NCI-H128 (cell line): ENCODE data around the gene RALGAPA1.
"Not testable (repeated sequence)": the region's sequence is repeated elsewhere in the genome, so short reads cannot be mapped to it uniquely, and the experiment has no call there.

Experiments
- DNase-seq: peaks from one replicate; lab custom pipeline; 2025; ENCODE audit not compliant: unreplicated experiment; lab: John Stamatoyannopoulos, UW

RALGAPA1 gene

DNA sequence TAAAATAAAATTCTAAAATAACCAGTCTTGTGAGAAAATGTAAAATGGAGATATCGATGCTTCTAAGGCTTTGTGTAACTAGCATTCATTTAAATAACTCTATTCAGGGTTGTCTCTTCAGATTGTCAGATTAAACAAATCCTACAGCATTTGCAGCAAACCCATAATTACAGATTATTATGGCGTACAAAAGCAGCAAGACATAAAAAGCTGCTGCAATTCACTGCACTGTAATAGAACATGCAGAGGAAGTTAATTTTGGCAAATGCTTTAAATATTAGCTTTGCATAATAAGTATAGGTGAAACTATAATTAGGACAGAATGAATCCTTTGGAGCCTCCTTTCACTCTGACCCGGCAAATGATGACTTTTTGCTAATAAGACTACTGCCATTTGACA, 176.8 kb downstream of the RALGAPA1 start:
- no peak for DNase-seq

DNA sequence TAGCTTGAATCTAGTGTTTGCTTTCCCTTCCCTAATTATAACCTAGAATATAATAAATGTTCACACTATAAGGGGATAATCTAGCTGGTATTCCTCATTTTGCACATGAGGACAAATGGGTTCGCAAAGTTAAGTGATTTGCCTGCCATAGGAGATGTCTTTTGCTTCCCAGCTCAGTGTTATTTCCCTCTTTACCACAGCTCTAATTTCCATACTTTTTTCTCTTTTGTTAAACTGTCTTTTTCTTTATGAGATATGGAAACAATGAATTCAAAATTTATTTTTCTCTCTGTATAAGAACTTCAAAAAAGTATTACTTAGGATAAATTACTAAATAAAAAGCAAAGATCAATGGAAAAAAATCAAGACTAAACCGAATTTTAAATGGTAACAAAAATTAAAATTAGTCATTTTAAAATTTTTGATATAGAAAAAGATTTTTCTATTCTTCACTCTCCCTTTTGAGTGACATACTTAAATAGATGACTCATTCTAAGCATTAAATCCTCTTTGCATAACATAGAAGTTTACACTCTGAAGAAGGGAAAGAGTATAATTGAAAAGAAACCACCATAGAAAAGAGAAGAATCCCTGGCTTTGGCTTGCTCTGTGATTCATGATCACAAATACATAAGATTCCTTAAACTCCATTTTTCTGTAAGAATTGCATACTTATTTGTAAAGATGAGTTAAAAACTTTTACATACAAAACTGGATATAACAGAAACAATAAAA, 177.9 kb downstream of the RALGAPA1 start:
- no peak for DNase-seq

DNA sequence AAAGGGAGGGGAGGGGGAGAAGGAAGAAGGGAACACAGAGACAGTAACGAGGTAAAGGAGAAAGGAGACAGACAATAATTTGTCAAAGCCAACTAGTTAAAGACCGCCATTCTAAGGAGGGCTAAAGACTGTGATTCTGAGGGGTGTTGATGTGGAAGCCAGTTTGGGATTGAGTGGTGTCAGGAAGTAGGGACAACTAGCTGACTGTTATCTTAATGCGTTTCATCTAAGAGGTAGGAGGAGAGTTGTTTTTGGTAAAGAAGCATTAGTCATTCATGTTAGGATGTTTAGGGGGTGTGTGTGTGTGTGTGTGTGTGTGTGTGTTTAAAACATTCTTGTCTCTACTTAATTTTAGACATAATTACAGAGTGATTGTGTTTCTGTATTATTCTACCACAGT, 180.1 kb downstream of the RALGAPA1 start:
- no peak for DNase-seq

DNA sequence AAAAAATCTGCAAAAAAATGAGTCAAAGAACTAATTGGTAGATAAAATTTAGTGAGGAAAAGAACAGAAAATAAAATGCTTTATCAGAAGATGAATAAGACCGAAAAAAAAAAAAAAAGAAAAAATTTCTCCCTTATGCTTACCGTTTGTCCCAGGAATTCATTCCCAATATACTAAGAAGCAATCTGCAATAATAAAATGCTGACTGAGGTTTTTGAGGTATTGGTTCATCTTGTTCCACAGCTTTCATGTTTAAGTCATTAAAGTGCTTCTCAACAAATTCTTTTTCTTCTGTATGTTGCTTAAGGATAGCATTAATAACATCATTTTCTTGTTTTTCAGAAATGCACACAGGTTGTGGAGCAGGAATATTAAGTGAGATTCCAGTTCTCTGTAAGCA, 182.1 kb downstream of the RALGAPA1 start:
- not testable (repeated sequence) for DNase-seq

DNA sequence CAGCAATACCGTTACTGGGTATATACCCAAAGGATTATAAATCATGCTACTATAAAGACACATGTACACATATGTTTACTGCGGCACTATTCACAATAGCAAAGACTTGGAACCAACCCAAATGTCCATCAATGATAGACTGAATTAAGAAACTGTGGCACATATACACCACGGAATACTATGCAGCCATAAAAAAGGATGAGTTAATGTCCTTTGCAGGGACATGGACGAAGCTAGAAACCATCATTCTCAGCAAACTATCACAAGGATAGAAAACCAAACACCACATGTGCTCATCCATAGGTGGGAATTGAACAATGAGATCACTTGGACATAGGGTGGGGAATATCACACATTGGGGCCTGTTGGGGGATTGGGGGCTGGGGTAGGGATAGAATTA, 187.1 kb downstream of the RALGAPA1 start:
- DNase-seq, result not testable (repeated sequence)

DNA sequence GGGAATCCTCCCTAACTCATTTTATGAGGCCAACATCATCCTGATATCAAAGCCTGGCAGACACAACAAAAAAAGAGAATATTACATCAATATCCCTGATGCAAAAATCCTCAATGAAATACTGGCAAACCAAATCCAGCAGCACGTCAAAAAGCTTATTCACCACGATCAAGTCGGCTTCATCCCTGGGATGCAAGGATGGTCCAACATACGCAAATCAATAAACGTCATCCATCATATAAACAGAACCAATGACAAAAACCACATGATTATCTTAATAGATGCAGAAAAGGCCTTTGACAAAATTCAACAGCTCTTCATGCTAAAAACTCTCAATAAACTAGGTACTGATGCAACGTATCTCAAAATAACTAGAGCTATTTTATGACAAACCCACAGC, 189.1 kb downstream of the RALGAPA1 start:
- not testable (repeated sequence) for DNase-seq

DNA sequence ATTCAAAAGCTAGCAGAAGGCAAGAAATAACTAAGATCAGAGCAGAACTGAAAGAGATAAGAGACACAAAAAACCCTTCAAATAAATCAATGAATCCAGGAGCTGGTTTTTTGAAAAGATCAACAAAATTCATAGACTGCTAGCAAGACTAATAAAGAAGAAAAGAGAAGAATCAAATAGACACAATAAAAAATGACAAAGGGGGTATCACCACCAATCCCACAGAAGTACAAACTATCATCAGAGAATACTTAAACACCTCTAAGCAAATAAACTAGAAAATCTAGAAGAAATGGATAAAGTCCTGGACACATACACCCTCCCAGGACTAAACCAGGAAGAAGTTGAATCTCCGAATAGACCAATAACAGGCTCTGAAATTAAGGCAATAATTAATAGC, 189.6 kb downstream of the RALGAPA1 start:
- DNase-seq, result not testable (repeated sequence)

DNA sequence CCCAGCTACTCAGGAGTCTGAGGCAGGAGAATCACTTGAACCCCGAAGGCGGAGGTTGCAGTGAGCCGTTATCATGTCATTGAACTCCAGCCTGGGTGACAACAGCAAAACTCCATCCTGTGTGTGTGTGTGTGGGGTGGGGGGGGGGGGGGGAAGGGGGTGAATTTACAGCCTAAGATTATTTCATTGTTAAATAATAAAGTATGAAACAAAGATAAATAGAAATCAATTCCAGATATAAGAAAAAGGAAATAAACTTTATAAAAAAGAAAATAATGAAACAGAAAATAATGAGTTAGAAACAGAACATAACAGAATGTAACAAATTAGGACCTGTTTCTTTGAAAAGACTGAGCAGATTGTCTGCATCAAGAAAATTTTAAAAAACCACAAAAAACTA, 191.6 kb downstream of the RALGAPA1 start:
- no peak for DNase-seq

DNA sequence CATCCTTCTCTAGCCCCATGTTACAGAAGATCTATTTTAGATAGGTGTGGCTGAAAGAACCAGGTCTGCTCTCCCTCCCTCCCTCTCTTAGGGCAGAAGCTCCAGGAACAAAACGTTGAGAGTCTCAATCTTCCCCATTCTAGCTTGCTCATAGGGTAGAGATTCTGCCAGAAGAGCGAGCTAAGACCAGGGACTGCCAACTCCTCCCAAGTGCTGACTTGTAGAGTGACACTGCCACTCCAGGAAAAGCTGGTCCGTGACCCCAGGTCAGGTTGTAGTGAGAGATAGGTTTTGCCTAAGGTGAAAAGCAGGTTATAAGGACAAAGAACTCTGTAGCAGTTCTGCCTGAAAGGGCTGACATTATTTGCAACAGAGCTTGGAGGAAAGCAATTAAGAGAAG, 201.7 kb downstream of the RALGAPA1 start:
- no peak for DNase-seq

DNA sequence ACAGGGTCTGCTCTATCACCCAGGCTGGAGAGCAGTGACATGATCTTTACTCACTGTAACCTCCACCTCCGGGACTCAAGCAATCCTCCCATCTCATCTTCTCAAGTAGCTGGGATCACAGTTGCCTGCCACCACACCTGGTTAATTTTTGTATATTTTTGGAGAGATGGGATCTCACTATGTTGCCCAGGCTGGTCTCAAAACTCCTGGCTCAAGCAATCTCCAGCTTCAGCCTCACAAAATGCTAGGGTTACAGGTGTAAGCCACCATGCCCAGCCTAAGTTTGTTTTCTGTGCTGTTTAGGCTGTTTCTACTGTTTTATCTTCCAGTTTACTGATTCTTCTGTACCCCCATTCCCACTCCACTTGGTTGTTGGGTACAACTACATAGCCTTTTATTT, 208.8 kb downstream of the RALGAPA1 start:
- DNase-seq, result no peak

DNA sequence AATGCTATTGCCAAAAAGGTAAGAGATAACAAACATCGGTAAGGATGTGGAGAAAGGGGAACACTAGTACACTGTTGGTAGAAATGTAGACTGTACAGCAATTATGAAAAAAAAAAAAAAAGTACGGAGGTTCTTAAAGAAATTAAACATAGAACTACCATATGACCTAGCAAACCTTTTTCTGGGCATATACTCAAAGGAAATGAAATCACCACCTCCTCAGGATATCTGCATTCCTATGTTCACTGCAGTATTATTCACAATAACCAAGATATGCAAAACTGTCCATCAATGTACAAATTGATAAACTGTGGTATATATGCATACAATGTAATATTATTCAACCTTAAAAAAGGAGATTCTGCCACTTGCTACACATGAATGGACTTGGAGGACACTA, 214.5 kb downstream of the RALGAPA1 start:
- DNase-seq, result no peak

DNA sequence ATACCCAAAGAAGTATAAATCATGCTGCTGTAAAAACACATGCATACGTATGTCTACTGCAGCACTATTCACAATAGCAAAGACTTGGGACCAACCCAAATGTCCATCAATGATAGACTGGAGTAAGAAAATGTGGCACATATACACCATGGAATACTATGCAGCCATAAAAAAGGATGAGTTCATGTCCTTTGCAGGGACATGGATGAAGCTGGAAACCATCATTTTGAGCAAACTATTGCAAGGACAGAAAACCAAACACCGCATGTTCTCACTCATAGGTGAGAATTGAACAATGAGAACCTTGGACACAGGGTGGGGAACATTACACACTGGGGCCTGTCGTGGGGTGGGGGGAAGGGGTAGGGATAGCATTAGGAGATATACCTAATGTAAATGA, 221.7 kb downstream of the RALGAPA1 start:
- not testable (repeated sequence) for DNase-seq

DNA sequence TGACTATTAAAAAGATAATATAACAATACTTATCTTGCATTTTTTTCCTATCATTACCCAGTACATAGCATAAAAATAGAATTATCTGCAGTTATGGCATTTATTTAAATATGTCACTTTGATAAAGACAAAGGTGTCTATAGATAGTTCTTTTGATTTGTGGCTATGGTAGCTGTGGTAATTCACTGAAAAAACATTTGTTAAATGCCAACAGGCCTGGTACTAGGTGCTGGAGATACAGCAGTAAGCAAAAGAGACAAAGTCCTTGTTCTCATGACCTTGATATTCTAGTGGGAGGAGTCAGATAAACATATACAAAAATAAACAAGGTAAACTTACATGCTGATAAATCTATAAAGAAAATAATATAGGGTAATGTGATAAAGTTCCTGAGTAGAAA, 230.5 kb downstream of the RALGAPA1 start:
- no peak for DNase-seq

DNA sequence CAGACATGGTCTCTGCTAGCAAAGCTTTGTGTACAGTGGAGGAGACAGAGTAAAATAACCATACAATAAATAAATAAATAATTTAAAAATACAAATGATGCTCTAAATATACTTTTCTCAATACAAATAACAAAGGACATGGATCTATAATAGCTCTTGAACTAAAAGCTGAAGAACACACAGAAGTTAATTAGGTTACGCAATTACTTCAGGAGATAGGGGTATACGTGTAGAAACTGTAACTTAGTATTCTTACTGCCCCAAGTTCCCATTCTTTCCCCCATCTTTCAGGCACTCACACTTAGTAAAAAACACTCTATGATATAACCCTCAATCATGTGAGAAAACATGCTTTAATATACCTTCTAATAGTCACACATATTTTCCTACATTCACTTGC, 231.0 kb downstream of the RALGAPA1 start:
- no peak for DNase-seq

DNA sequence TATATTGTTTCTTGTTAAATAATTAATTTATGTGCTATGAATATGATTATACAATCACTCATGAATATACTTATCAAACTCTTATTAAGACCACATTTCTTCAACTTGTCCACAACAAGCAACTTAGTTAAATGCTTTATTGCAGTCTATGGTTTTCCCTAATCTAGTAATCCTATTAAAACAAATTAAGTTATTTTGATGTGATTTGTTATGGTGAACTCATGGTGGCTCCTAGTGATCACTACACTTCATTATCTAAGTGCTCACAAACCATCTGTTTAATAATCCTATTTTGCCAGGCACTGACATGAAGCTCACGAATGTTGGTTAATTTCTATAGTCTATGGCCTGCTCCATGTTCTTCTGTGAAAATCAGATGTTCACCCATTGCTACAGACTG, 232.2 kb downstream of the RALGAPA1 start:
- DNase-seq, result no peak

DNA sequence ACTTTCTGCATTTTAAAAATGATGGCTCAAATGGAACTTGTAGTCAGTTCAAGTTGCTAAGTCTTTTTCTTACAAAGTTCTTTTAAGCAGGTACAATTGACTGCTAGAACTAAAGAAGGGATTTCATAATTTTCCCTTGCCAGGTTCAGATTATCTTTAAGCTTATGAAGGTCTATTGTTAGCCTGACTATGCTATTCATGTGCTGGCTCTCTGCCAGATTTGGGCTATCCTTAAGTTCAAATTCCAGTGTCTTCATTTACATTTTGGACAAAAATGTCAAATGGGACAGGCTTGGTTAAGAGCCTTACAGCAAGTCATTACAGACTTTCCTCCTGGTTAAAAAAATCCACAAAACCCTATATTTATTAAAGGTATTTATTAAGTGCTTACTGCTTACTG, 232.8 kb downstream of the RALGAPA1 start:
- no peak for DNase-seq

DNA sequence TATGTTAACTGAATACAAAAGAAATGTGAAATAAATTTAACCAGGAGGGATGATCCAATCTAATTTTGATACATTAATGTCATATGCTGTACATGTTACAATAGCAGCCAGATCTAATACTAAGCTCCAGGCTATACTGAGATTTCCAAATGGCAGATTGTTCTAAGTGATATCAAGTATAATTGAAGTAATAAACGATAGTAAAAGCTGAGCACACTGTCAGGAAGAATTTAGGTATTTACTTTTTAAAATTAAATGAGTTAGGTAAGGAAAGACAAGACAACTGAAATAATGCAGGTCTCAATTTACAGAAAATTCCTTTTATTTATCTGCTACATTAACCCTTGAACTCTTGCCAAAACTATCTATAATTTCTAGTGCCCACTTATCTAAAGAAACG, 235.2 kb downstream of the RALGAPA1 start:
- no peak for DNase-seq

DNA sequence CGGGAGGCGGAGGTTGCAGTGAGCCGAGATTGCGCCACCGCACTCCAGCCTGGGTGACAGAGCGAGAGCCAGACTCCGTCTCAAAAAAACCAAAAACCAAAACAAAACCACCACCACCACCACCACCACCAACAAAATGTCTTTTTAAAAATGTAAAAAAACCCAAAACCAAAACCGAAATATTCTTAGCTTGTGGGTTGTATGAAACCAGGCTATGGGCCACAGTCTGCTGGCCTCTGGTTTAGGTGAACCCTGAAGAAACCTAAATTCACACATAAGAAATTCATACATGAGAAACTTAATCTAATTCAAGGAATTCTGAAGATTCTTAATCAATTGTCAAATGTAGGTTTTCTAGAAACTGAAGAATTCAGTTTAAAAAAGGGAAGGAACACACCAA, 237.5 kb downstream of the RALGAPA1 start:
- DNase-seq, result no peak

DNA sequence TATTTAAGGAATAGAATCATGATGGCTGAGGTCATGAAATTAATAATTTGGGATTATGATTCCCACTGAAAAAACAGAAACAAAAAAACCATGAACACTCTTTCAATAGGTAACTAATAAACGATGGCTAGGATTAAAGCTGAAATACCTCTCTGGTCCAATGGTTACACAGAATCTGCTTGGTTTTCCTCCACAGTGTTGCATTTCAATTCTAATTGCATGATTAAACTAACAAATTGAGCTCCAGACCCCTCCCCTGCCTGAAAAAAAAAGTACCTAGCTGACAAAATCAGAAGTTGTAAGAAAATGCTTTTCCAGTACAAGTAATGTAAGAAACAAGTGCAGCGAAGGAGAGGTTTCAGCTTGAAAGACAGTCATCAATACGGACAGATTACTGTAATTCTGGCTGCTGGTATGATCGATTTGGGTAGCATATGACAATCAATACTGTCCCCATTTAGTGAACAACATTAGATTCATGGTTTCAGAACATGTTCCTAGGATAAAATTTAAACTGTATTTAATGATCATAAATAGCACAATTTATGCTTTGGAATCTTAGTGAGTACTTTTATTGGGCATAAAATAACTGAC, 243.1 kb downstream of the RALGAPA1 start:
- DNase-seq, result no peak

DNA sequence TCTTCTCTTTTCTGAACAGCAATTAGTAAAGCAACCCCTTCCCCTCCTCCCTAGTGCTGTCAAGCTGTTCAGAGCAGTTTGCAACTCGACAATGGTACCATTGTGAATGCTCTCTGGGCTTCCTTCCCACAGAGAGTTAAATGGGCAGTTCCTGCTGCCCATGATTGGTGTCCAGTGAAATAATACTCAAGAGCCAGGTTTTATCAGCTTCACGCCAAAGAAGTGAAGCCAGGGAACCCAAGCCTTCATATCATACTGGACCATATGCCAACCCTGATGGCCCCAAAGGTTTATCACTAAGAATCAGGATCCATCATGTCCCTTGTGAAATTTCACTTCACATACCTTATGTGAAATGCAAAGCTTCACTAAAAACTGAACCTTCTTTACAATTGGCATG, 250.4 kb downstream of the RALGAPA1 start:
- no peak for DNase-seq

DNA sequence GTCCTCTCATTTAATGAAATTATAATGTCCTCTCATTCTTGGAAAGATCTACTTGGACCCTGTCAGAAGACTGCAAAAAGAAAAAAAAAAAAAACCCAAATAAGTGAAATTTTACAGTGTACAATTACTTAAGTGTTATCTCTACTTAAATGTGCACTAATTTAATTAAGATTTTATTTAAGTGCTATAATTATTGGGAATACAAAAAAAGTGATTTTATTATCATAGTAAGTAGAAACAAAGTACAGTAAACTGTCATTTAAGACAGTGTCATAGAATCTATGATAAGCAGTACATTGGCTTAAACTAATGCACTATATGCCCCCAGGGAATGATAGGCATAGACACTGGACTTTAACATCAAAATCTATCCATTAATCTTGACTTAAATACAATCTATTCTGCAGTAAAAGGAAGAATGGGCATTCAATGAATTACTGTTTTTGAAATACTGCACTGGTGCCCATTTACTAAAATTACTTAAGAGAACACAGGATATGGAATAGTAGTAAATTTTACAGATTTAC, 251.8 kb downstream of the RALGAPA1 start:
- DNase-seq, result no peak

DNA sequence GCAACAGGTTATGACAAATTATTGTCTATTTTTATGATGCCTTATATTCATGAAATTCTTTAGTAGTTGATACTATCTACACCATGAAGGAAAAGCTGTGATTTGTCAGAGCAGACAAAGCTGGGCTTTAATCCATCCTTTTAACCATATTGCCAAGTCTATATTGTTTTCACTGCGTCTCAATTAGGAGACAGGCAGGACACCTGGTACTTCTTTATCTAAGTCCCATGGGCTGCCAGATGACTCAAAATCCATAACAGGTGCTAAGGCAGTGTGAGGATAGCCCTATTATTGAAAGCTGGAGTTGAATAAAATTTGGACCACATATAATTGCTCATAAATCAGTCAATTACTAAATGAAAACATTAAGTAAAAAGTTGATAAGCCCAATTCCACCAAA, 252.5 kb downstream of the RALGAPA1 start:
- DNase-seq, result no peak

DNA sequence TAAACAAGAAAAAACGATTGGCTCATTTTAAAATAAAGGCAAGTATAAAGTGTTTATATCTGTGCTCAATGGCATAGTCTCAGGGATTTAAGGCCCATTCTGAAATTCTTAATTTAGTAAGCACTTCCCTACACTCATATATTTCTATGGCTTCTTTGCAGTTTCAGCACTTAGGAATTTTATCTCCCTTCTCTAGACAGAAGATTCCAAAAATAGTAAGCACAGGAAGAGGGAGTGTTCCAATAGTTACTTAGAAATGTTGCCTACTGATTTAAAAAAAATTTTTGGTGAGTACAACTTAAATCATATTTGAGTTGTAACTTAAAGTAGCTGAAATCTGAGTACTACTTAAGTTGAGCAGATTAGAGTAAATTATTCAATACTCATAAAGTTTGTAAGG, 255.3 kb downstream of the RALGAPA1 start:
- DNase-seq, result no peak
